ENCODE measurements around the gene TNNI3K. TPM values are rescaled to one million over a fixed set of nuclear protein-coding genes. Genes with fewer than 3 reads are reported as not detected.

TNNI3K gene
- polyA plus RNA-seq, 1 experiment = not detected

- no peak overlapping the region for H3K4me3 ChIP-seq (ENCODE audit: low read depth, low read length)
- H3K36me3 ChIP-seq (ENCODE audit: control insufficient read depth, insufficient read depth, low read length) = no peaks in the 10 kb centered on the region
- no peaks in the 10 kb centered on the region for H3K27me3 ChIP-seq (ENCODE audit: control insufficient read depth, insufficient read depth, low read length)
- ChIA-PET POLR2A (no interaction called here), CTCF (no interaction called here)
- no peak for TF ChIP-seq CTCF (IDR thresholded peaks at IDR 0.05; ENCODE audit: insufficient read depth, low read depth, low read length)
- DNase-seq (ENCODE audit: low read depth) = no peak
Observed at GRCh38 chr1:74357150-74357549, 122.0 kb downstream of the TNNI3K start.

- TF ChIP-seq CTCF (IDR thresholded peaks at IDR 0.05; ENCODE audit: insufficient read depth, low read depth, low read length) = no peak
- no peak overlapping the region for H3K4me3 ChIP-seq (ENCODE audit: low read depth, low read length)
- no peaks in the 10 kb centered on the region for H3K36me3 ChIP-seq (ENCODE audit: control insufficient read depth, insufficient read depth, low read length)
- ChIA-PET CTCF (no interaction called here), POLR2A (no interaction called here)
- H3K27me3 ChIP-seq (ENCODE audit: control insufficient read depth, insufficient read depth, low read length) = no peaks in the 10 kb centered on the region
- no peak for DNase-seq (ENCODE audit: low read depth)
Observed at GRCh38 chr1:74357756-74358155, 122.6 kb downstream of the TNNI3K start.

- ChIA-PET CTCF (no interaction called here), POLR2A (no interaction called here)
- H3K27me3 ChIP-seq (ENCODE audit: control insufficient read depth, insufficient read depth, low read length) = no peaks in the 10 kb centered on the region
- no peak for DNase-seq (ENCODE audit: low read depth)
- no peaks in the 10 kb centered on the region for H3K36me3 ChIP-seq (ENCODE audit: control insufficient read depth, insufficient read depth, low read length)
- H3K4me3 ChIP-seq (ENCODE audit: low read depth, low read length) = no peak overlapping the region
- TF ChIP-seq CTCF (IDR thresholded peaks at IDR 0.05; ENCODE audit: insufficient read depth, low read depth, low read length) = no peak
Observed at GRCh38 chr1:74362691-74363090, 127.5 kb downstream of the TNNI3K start.

- Histone ChIP-seq H3K27me3 (ENCODE audit: control insufficient read depth, insufficient read depth, low read length) (no peaks in the 10 kb centered on the region), H3K4me3 (ENCODE audit: low read depth, low read length) (no peak overlapping the region), H3K36me3 (ENCODE audit: control insufficient read depth, insufficient read depth, low read length) (no peaks in the 10 kb centered on the region)
- DNase-seq (ENCODE audit: low read depth) = no peak
- POLR2A ChIA-PET = no interaction called here
- CTCF ChIA-PET = no interaction called here
- TF ChIP-seq CTCF (IDR thresholded peaks at IDR 0.05; ENCODE audit: insufficient read depth, low read depth, low read length) = no peak
Observed at GRCh38 chr1:74363220-74363619, 128.0 kb downstream of the TNNI3K start.

- ChIA-PET CTCF (no interaction called here), POLR2A (no interaction called here)
- Histone ChIP-seq H3K4me3 (ENCODE audit: low read depth, low read length) (no peak overlapping the region), H3K27me3 (ENCODE audit: control insufficient read depth, insufficient read depth, low read length) (no peaks in the 10 kb centered on the region), H3K36me3 (ENCODE audit: control insufficient read depth, insufficient read depth, low read length) (no peaks in the 10 kb centered on the region)
- DNase-seq (ENCODE audit: low read depth) = no peak
- TF ChIP-seq CTCF (IDR thresholded peaks at IDR 0.05; ENCODE audit: insufficient read depth, low read depth, low read length) = no peak
Observed at GRCh38 chr1:74367175-74367813, 132.1 kb downstream of the TNNI3K start.
